Neural cell (in vitro differentiated cells): ENCODE measurements around the gene ARHGAP10. TPM values are rescaled to one million over a fixed set of nuclear protein-coding genes. Genes with fewer than 3 reads are reported as not detected.

Experiments used
- H2AFZ ChIP-seq: fragments of 200-600, 300-800 bp; sonication (generic), shearing (Covaris generic); 2 replicates; pipeline ENCODE4 v1.6.0; 2014; ENCODE audit warnings: low read depth, mild to moderate bottlenecking, antibody characterized with exemption, low read length, moderate library complexity
- H3F3A ChIP-seq: fragments of 200-600 bp; shearing (Covaris generic); 2 replicates; pipeline ENCODE4 v1.6.1; 2016; ENCODE audit warnings: mild to moderate bottlenecking, moderate library complexity, mixed read lengths, antibody characterized with exemption, low read length; ENCODE audit not compliant: insufficient read depth, poor library complexity, severe bottlenecking
- H3K27ac ChIP-seq: fragments of 200-600, 300-800 bp; sonication (generic), shearing (Covaris generic); 2 replicates; pipeline ENCODE4 v1.5.1; 2014; ENCODE audit warnings: mild to moderate bottlenecking, low read length, moderate library complexity
- H3K27me3 ChIP-seq: fragments of 300-800, 200-600 bp; sonication (generic), shearing (Covaris generic); 2 replicates; pipeline ENCODE4 v1.6.0; 2014; ENCODE audit warnings: mild to moderate bottlenecking, low read depth, low read length, moderate library complexity; ENCODE audit not compliant: insufficient read depth
- H3K36me3 ChIP-seq: fragments of 300-800, 200-600 bp; sonication (generic), shearing (Covaris generic); 2 replicates; pipeline ENCODE4 v1.5.1; 2014; ENCODE audit warnings: mild to moderate bottlenecking, antibody characterized with exemption, low read length, moderate library complexity; ENCODE audit not compliant: insufficient read depth
- H3K4me2 ChIP-seq: fragments of 300-800, 200-600 bp; sonication (generic), shearing (Covaris generic); 2 replicates; pipeline ENCODE4 v1.6.0; 2014; ENCODE audit warnings: mild to moderate bottlenecking, low read length
- H3K4me3 ChIP-seq: fragments of 300-800, 200-600 bp; sonication (generic), shearing (Covaris generic); 2 replicates; pipeline ENCODE4 v1.5.1; 2014; ENCODE audit warnings: mild to moderate bottlenecking, low read length, moderate library complexity
- H3K79me2 ChIP-seq: fragments of 200-600 bp; shearing (Covaris generic); replicated peaks from 2 replicates; pipeline ENCODE4 v1.6.0; 2014; ENCODE audit warnings: mild to moderate bottlenecking, low read length, moderate library complexity; ENCODE audit not compliant: insufficient read depth
- H3K9ac ChIP-seq: fragments of 300-800, 200-600 bp; sonication (generic), shearing (Covaris generic); 2 replicates; pipeline ENCODE4 v1.6.1; 2016; ENCODE audit warnings: mild to moderate bottlenecking, low read length, mixed read lengths
- H3K9me2 ChIP-seq: fragments of 200-600 bp; shearing (Covaris generic); 2 replicates; pipeline ENCODE4 v1.6.1; 2016; ENCODE audit warnings: mild to moderate bottlenecking, low read length, mixed read lengths; ENCODE audit not compliant: insufficient read depth
- H3K9me3 ChIP-seq: fragments of 200-600, 300-800 bp; sonication (generic), shearing (Covaris generic); 2 replicates; pipeline ENCODE4 v1.6.1; 2016; ENCODE audit warnings: mild to moderate bottlenecking, mixed run types, low read length, moderate library complexity, mixed read lengths
- H4K20me1 ChIP-seq: fragments of 200-600 bp; shearing (Covaris generic); 2 replicates; pipeline ENCODE4 v1.6.1; 2016; ENCODE audit warnings: mild to moderate bottlenecking, mixed run types; ENCODE audit not compliant: insufficient read depth
- EP300 ChIP-seq: fragments of 450-650 bp; conservative IDR thresholded peaks from 2 replicates; pipeline ENCODE4 v1.6.1; 2014; ENCODE audit warnings: antibody characterized with exemption, mild to moderate bottlenecking, moderate library complexity; ENCODE audit not compliant: poor library complexity, severe bottlenecking
- EZH2 ChIP-seq: fragments of 200-600, 300-800 bp; shearing (Covaris generic), sonication (generic); IDR thresholded peaks from 2 replicates; pipeline ENCODE4 v1.6.1; 2014; ENCODE audit warnings: antibody characterized with exemption, low read length, borderline replicate concordance, mild to moderate bottlenecking; ENCODE audit not compliant: insufficient read depth, poor library complexity, severe bottlenecking
- MXI1 ChIP-seq: fragments of 450-650 bp; conservative IDR thresholded peaks from 2 replicates; pipeline ENCODE4 v1.6.1; 2014; ENCODE audit warnings: antibody characterized with exemption, mild to moderate bottlenecking; ENCODE audit not compliant: poor library complexity, severe bottlenecking
- POLR2AphosphoS5 ChIP-seq: IDR thresholded peaks from 2 replicates; pipeline ENCODE4 v1.6.1; 2012
- RAD21 ChIP-seq: fragments of 450-650 bp; conservative IDR thresholded peaks from 2 replicates; pipeline ENCODE4 v1.6.1; 2014; ENCODE audit warnings: antibody characterized with exemption, mild to moderate bottlenecking, moderate library complexity
- SMC3 ChIP-seq: fragments of 450-650 bp; conservative IDR thresholded peaks from 2 replicates; pipeline ENCODE4 v1.6.1; 2014; ENCODE audit warnings: antibody characterized with exemption, mild to moderate bottlenecking, moderate library complexity; ENCODE audit not compliant: poor library complexity
- TAF1 ChIP-seq: IDR thresholded peaks from 2 replicates; pipeline ENCODE4 v1.6.1; 2012; ENCODE audit warnings: low read depth
- polyA plus RNA-seq: library from polyadenylated mRNA; depleted of rRNA; stranded (reverse); fragments of >200 nt; gene quantifications from 2 replicates; pipeline ENCODE4 v1.2.3, GENCODE V29; 2014
- TF ChIP-seq, protein P1 (sequence below): IDR thresholded peaks from 2 replicates; pipeline ENCODE4 v1.6.1; 2012; ENCODE audit warnings: borderline replicate concordance
- TF ChIP-seq, protein P2 (sequence below): fragments of 450-650 bp; IDR thresholded peaks from 2 replicates; pipeline ENCODE4 v1.5.1; 2014; ENCODE audit warnings: antibody characterized with exemption, mild to moderate bottlenecking, moderate library complexity; ENCODE audit not compliant: poor library complexity, severe bottlenecking

ARHGAP10 gene
- polyA plus RNA-seq, 1 donor from 2014 or later = 1.2 TPM

DNA sequence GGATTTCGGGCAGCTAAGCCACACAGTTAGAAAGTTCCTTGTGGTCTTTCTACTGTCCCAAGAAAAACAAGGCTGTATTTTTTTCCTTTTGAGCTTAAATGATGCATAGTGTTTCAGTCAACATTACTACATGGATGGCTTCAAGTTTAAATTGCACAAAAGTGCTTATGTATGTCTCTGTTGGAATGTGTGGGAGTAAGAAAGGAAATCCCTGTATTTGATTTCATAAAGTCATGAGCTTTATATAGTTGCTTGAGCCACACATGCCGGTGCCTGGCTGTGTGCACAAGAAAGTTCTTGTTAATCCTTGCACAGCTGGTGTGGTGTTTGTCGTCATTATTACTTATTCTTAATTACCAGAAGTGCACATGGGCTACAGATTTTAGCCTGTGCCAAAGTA, 262.2 kb downstream of the ARHGAP10 start:
- Histone ChIP-seq H3K9me2 (no peaks in the 10 kb centered on the region), H3K9ac (no peak overlapping the region), H4K20me1 (no peaks in the 10 kb centered on the region), H3K4me3 (no peak overlapping the region), H3K79me2 (no peaks in the 10 kb centered on the region), H3F3A (no peaks in the 10 kb centered on the region), H3K4me2 (no peak overlapping the region), H3K36me3 (no peaks in the 10 kb centered on the region), H3K9me3 (no peaks in the 10 kb centered on the region), H3K27me3 (no peaks in the 10 kb centered on the region), H2AFZ (no peak overlapping the region), H3K27ac (no peak overlapping the region)
- TF ChIP-seq POLR2AphosphoS5 (no peak), EP300 (no peak), MXI1 (no peak), RAD21 (no peak)
- TF ChIP-seq, protein P1, sequence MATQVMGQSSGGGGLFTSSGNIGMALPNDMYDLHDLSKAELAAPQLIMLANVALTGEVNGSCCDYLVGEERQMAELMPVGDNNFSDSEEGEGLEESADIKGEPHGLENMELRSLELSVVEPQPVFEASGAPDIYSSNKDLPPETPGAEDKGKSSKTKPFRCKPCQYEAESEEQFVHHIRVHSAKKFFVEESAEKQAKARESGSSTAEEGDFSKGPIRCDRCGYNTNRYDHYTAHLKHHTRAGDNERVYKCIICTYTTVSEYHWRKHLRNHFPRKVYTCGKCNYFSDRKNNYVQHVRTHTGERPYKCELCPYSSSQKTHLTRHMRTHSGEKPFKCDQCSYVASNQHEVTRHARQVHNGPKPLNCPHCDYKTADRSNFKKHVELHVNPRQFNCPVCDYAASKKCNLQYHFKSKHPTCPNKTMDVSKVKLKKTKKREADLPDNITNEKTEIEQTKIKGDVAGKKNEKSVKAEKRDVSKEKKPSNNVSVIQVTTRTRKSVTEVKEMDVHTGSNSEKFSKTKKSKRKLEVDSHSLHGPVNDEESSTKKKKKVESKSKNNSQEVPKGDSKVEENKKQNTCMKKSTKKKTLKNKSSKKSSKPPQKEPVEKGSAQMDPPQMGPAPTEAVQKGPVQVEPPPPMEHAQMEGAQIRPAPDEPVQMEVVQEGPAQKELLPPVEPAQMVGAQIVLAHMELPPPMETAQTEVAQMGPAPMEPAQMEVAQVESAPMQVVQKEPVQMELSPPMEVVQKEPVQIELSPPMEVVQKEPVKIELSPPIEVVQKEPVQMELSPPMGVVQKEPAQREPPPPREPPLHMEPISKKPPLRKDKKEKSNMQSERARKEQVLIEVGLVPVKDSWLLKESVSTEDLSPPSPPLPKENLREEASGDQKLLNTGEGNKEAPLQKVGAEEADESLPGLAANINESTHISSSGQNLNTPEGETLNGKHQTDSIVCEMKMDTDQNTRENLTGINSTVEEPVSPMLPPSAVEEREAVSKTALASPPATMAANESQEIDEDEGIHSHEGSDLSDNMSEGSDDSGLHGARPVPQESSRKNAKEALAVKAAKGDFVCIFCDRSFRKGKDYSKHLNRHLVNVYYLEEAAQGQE = no peak

GRCh38 chr4:147994491-147995385, 262.9 kb downstream of the ARHGAP10 start:
- H3K27ac ChIP-seq = no peak overlapping the region
- H3F3A ChIP-seq = no peaks in the 10 kb centered on the region
- TF ChIP-seq TAF1 = no peak
- TF ChIP-seq, protein P1 = no peak
- TF ChIP-seq EP300 = no peak
- no peak for TF ChIP-seq RAD21
- TF ChIP-seq MXI1 = no peak
- TF ChIP-seq, protein P2, sequence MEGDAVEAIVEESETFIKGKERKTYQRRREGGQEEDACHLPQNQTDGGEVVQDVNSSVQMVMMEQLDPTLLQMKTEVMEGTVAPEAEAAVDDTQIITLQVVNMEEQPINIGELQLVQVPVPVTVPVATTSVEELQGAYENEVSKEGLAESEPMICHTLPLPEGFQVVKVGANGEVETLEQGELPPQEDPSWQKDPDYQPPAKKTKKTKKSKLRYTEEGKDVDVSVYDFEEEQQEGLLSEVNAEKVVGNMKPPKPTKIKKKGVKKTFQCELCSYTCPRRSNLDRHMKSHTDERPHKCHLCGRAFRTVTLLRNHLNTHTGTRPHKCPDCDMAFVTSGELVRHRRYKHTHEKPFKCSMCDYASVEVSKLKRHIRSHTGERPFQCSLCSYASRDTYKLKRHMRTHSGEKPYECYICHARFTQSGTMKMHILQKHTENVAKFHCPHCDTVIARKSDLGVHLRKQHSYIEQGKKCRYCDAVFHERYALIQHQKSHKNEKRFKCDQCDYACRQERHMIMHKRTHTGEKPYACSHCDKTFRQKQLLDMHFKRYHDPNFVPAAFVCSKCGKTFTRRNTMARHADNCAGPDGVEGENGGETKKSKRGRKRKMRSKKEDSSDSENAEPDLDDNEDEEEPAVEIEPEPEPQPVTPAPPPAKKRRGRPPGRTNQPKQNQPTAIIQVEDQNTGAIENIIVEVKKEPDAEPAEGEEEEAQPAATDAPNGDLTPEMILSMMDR = no peak
- TF ChIP-seq SMC3 = no peak
- TF ChIP-seq EZH2 = no peak
- TF ChIP-seq POLR2AphosphoS5 = no peak

More at GRCh38 chr4:147994491-147995385, 262.9 kb downstream of the ARHGAP10 start:
- no peaks in the 10 kb centered on the region for H3K27me3 ChIP-seq
- H3K4me3 ChIP-seq = no peak overlapping the region
- no peaks in the 10 kb centered on the region for H3K9me3 ChIP-seq
- H2AFZ ChIP-seq = no peak overlapping the region
- no peaks in the 10 kb centered on the region for H3K9me2 ChIP-seq
- no peaks in the 10 kb centered on the region for H3K36me3 ChIP-seq
- no peaks in the 10 kb centered on the region for H4K20me1 ChIP-seq
- H3K9ac ChIP-seq = no peak overlapping the region
- H3K79me2 ChIP-seq = no peaks in the 10 kb centered on the region
- no peak overlapping the region for H3K4me2 ChIP-seq
